SK-N-SH treated with all-trans-retinoic acid at 6 μM for 48 hours (cell line): ENCODE results near the gene BSDC1.
"Not testable (repeated sequence)": the region's sequence is repeated elsewhere in the genome, so short reads cannot be mapped to it uniquely, and the experiment has no call there.

Source experiments
- ATAC-seq: fragments of 200-7000 bp; cut with Tn5 transposase; 3 replicates; pipeline ENCODE4 v1.9.1; 2020; ENCODE audit warnings: mild to moderate bottlenecking, moderate library complexity
- ARNTL ChIP-seq: fragments of 450-650 bp; formaldehyde crosslinking; IDR thresholded peaks from 2 replicates; pipeline ENCODE4 v1.5.0; 2020; ENCODE audit warnings: low read depth, mild to moderate bottlenecking, moderate library complexity, borderline replicate concordance
- BACH2 ChIP-seq: fragments of 250-450 bp; sonication (Bioruptor Pico); IDR thresholded peaks from 2 replicates; pipeline ENCODE4 v1.9.0; 2021; ENCODE audit warnings: mild to moderate bottlenecking, borderline replicate concordance
- CREB5 ChIP-seq: fragments of 250-450 bp; sonication (Bioruptor Pico); IDR thresholded peaks from 2 replicates; pipeline ENCODE4 v1.5.1; 2020; ENCODE audit warnings: low read depth, mild to moderate bottlenecking, moderate library complexity
- ESRRG ChIP-seq: fragments of 250-450 bp; sonication (Bioruptor Pico); IDR thresholded peaks from 2 replicates; pipeline ENCODE4 v1.6.1; 2021; ENCODE audit warnings: mild to moderate bottlenecking
- GLIS3 ChIP-seq: fragments of 250-450 bp; sonication (Bioruptor Pico); IDR thresholded peaks from 2 replicates; pipeline ENCODE4 v1.5.0; 2020; ENCODE audit warnings: mild to moderate bottlenecking, moderate library complexity
- ISL1 ChIP-seq: fragments of 250-450 bp; sonication (Bioruptor Pico); IDR thresholded peaks from 2 replicates; pipeline ENCODE4 v2.1.2; 2022; ENCODE audit warnings: mild to moderate bottlenecking, moderate library complexity
- POU6F1 ChIP-seq: fragments of 250-450 bp; sonication (Bioruptor Pico); IDR thresholded peaks from 2 replicates; pipeline ENCODE4 v1.8.0; 2021; ENCODE audit warnings: low read depth, mild to moderate bottlenecking, moderate library complexity, borderline replicate concordance
- RARB ChIP-seq: fragments of 250-450 bp; sonication (Bioruptor Pico); IDR thresholded peaks from 2 replicates; pipeline ENCODE4 v1.8.0; 2021; ENCODE audit warnings: mild to moderate bottlenecking, moderate library complexity
- SNAI2 ChIP-seq: fragments of 250-450 bp; sonication (Bioruptor Pico); IDR thresholded peaks from 2 replicates; pipeline ENCODE4 v1.5.0; 2020; ENCODE audit warnings: mild to moderate bottlenecking, moderate library complexity
- TCF4 ChIP-seq: fragments of 250-450 bp; sonication (Bioruptor Pico); IDR thresholded peaks from 2 replicates; pipeline ENCODE4 v1.8.0; 2021; ENCODE audit warnings: mild to moderate bottlenecking, moderate library complexity, borderline replicate concordance
- TOX ChIP-seq: fragments of 250-450 bp; sonication (Bioruptor Pico); IDR thresholded peaks from 2 replicates; pipeline ENCODE4 v1.8.0; 2021; ENCODE audit warnings: mild to moderate bottlenecking, moderate library complexity, borderline replicate concordance
- ZC3H10 ChIP-seq: fragments of 250-450 bp; sonication (Bioruptor Pico); IDR thresholded peaks from 2 replicates; pipeline ENCODE4 v1.5.1; 2021; ENCODE audit warnings: mild to moderate bottlenecking, moderate library complexity
- ZFP3 ChIP-seq: fragments of 250-450 bp; sonication (Bioruptor Pico); IDR thresholded peaks from 2 replicates; pipeline ENCODE4 v1.5.0; 2020; ENCODE audit warnings: mild to moderate bottlenecking, moderate library complexity
- ZFP30 ChIP-seq: fragments of 450-650 bp; formaldehyde crosslinking; IDR thresholded peaks from 2 replicates; pipeline ENCODE4 v1.5.0; 2022; ENCODE audit warnings: mild to moderate bottlenecking, moderate library complexity
- ZNF565 ChIP-seq: fragments of 450-650 bp; formaldehyde crosslinking; conservative IDR thresholded peaks from 2 replicates; pipeline ENCODE4 v1.5.0; 2020; ENCODE audit warnings: low read depth, mild to moderate bottlenecking, moderate library complexity
- ZNF70 ChIP-seq: fragments of 450-650 bp; formaldehyde crosslinking; IDR thresholded peaks from 2 replicates; pipeline ENCODE4 v1.5.0; 2020; ENCODE audit warnings: mild to moderate bottlenecking, moderate library complexity
- ZNF8 ChIP-seq: fragments of 450-650 bp; formaldehyde crosslinking; IDR thresholded peaks from 2 replicates; pipeline ENCODE4 v1.5.0; 2020; ENCODE audit warnings: mild to moderate bottlenecking, moderate library complexity
- TF ChIP-seq, protein P1 (sequence below): fragments of 250-450 bp; sonication (Bioruptor Pico); IDR thresholded peaks from 2 replicates; pipeline ENCODE4 v1.5.1; 2021; ENCODE audit warnings: mild to moderate bottlenecking, moderate library complexity
- TF ChIP-seq, protein P2 (sequence below): fragments of 250-450 bp; sonication (Bioruptor Pico); IDR thresholded peaks from 2 replicates; pipeline ENCODE4 v1.5.0; 2020; ENCODE audit warnings: mild to moderate bottlenecking, moderate library complexity

The BSDC1 gene

GRCh38 chr1:32357614-32358013 lies 36.6 kb downstream of the BSDC1 start:
- no peak for ATAC-seq
- TF ChIP-seq ESRRG (no peak), ARNTL (no peak), ZC3H10 (CRISPR knock-in tag) (no peak), TOX (no peak), SNAI2 (CRISPR knock-in tag) (no peak), GLIS3 (no peak), RARB (CRISPR knock-in tag) (no peak), ZNF565 (CRISPR knock-in tag) (no peak), ISL1 (CRISPR knock-in tag) (no peak), ZNF70 (CRISPR knock-in tag) (no peak)
- TF ChIP-seq, protein P1, sequence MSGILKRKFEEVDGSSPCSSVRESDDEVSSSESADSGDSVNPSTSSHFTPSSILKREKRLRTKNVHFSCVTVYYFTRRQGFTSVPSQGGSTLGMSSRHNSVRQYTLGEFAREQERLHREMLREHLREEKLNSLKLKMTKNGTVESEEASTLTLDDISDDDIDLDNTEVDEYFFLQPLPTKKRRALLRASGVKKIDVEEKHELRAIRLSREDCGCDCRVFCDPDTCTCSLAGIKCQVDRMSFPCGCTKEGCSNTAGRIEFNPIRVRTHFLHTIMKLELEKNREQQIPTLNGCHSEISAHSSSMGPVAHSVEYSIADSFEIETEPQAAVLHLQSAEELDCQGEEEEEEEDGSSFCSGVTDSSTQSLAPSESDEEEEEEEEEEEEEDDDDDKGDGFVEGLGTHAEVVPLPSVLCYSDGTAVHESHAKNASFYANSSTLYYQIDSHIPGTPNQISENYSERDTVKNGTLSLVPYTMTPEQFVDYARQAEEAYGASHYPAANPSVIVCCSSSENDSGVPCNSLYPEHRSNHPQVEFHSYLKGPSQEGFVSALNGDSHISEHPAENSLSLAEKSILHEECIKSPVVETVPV (CRISPR knock-in tag): no peak

- ATAC-seq: no peak
- TF ChIP-seq ZC3H10 (CRISPR knock-in tag): no peak
- TF ChIP-seq ZNF565 (CRISPR knock-in tag): no peak
- TF ChIP-seq, protein P2, sequence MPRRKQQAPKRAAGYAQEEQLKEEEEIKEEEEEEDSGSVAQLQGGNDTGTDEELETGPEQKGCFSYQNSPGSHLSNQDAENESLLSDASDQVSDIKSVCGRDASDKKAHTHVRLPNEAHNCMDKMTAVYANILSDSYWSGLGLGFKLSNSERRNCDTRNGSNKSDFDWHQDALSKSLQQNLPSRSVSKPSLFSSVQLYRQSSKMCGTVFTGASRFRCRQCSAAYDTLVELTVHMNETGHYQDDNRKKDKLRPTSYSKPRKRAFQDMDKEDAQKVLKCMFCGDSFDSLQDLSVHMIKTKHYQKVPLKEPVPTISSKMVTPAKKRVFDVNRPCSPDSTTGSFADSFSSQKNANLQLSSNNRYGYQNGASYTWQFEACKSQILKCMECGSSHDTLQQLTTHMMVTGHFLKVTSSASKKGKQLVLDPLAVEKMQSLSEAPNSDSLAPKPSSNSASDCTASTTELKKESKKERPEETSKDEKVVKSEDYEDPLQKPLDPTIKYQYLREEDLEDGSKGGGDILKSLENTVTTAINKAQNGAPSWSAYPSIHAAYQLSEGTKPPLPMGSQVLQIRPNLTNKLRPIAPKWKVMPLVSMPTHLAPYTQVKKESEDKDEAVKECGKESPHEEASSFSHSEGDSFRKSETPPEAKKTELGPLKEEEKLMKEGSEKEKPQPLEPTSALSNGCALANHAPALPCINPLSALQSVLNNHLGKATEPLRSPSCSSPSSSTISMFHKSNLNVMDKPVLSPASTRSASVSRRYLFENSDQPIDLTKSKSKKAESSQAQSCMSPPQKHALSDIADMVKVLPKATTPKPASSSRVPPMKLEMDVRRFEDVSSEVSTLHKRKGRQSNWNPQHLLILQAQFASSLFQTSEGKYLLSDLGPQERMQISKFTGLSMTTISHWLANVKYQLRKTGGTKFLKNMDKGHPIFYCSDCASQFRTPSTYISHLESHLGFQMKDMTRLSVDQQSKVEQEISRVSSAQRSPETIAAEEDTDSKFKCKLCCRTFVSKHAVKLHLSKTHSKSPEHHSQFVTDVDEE (CRISPR knock-in tag): no peak
- no peak for TF ChIP-seq ZNF8 (CRISPR knock-in tag)
- TF ChIP-seq ESRRG: no peak
- TF ChIP-seq POU6F1: no peak
- no peak for TF ChIP-seq GLIS3
- TF ChIP-seq, protein P1 (CRISPR knock-in tag): no peak
- TF ChIP-seq TCF4 (CRISPR knock-in tag): no peak
- TF ChIP-seq ZFP3 (CRISPR knock-in tag): no peak
- TF ChIP-seq CREB5 (CRISPR knock-in tag): no peak
- TF ChIP-seq ZFP30: no peak
- TF ChIP-seq BACH2 (CRISPR knock-in tag): no peak
- no peak for TF ChIP-seq ZNF70 (CRISPR knock-in tag)
- TF ChIP-seq, all 23 proteins: peak for 0
These were observed 37.8 kb downstream of the BSDC1 start for GRCh38 chr1:32356478-32356877.

GRCh38 chr1:32355778-32356177 lies 38.5 kb downstream of the BSDC1 start:
- not testable (repeated sequence) for ATAC-seq

- TF ChIP-seq ZNF8 (CRISPR knock-in tag) (no peak), ZFP30 (no peak), ZC3H10 (CRISPR knock-in tag) (no peak)
- no peak for ATAC-seq
These were observed 40.2 kb downstream of the BSDC1 start for GRCh38 chr1:32353886-32354570.
